HG03520 (cell line): ENCODE results near the gene GZMH.
"Not testable (repeated sequence)": the region's sequence is repeated elsewhere in the genome, so short reads cannot be mapped to it uniquely, and the experiment has no call there.

Experiments used
- ATAC-seq: cut with Tn5 transposase; IDR thresholded peaks from one replicate; pipeline ENCODE4 v1.9.1; 2021; ENCODE audit warnings: mild to moderate bottlenecking, moderate library complexity; ENCODE audit not compliant: unreplicated experiment

GZMH gene

DNA sequence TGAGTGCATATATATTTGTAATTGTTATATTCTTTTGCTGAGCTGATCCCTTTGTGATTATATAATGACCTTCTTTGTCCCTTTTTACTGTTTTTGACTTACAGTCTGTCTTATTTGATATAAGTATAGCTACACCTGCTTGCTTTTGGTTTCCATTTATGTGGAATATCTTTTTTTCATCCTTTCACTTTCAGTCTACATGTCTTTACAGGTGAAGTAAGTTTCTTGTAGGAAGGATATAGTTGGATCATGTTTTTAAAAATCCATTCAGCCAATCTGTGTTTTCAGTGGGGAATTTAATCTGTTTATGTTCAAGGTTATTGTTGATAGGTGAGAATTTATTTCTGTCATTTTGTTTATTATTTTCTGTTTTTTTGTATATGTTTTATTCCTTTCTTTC is 12.1 kb downstream of the GZMH start:
- no peak for ATAC-seq

DNA sequence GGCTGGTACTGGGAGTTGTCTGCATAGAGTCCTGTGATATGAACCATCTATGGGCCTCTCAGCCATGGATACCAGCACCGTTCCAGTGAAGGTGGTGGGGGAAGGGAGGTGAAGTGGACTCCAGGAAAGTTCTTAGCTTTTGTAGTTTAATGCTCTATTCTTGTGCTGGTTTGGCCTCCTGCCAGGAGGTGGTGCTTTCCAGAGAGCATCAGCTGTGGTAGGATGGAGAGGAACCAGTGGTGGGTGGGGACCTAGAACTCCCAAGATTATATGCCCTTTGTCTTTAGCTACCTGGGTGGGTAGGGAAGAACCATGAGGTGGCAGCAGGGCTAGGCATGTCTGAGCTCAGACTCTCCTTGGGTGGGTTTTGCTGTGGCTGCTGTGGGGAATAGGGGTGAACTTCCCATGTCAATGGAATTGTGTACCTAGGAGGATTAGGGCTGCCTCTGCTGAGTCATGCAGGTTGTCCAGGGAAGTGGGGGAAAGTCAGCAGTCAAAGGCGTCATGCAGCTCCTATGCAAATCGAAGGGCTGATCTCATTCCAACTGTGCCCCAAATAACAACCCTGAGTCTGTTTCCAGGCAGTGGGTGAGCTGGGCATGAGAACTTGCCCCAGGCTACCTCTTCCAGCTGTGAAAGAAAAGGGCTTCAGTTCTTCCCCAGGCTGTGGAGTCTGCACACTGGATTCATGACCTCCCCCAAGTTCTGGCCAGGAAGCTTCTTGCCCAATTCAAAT is 14.2 kb downstream of the GZMH start:
- ATAC-seq, result no peak

- ATAC-seq, result not testable (repeated sequence)
These were observed 18.5 kb downstream of the GZMH start for GRCh38 chr14:24591004-24591403.

DNA sequence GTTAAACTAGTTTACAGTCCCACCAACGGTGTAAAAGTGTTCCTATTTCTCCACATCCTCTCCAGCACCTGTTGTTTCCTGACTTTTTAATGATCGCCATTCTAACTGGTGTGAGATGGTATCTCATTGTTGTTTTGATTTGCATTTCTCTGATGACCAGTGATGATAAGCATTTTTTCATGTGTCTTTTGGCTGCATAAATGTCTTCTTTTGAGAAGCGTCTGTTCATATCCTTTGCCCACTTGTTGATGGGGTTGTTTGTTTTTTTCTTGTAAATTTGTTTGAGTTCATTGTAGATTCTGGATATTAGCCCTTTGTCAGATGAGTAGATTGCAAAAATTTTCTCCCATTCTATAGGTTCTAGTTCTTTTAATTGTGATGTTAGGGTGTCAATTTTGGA is 25.1 kb downstream of the GZMH start:
- not testable (repeated sequence) for ATAC-seq

DNA sequence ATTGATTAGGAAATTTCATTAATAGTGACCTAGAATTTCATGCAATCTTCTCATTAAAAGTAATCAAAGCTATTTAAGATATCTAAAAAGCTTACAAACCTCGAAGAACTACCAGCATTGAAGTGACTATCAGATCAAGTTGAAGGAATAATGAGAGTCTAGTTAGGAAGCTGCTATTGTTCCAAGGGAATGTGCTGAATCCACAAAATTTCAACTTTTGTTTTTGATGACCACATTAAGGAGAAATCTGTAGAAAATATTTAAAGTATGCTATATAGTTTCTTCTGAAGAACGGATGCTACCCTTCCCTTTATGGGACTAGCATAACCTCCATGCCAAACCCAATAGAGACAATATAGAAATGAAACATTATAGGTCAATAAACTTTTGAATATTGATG is 30.9 kb downstream of the GZMH start:
- ATAC-seq, result no peak

DNA sequence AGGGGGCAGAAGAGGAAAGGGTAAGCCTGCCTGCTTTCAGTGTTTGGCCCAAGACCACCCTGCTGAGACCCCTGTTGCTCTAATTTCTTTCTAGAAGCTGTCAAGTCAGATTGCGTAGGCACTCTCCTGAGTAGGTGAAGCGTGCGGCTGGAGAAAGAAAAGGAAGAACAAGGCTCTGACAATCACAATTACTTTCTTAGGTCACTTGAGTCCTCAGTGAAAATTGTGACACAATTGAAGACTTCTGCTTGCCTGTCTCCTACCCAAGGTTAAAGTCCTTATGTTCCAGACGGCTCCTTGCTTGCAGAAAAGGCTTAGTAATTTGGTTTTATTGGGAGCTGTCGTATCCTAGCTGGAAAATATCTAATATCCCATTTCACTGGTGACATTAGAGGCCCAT is 32.7 kb downstream of the GZMH start:
- ATAC-seq, result no peak

GRCh38 chr14:24576182-24576581 is 33.3 kb downstream of the GZMH start, which contains the start of gene CTSG:
Gene CTSG, minus strand, starts transcription at chr14:24576250. Its CDS starts 27 bp downstream, at chr14:24576223.
- ATAC-seq, result no peak

DNA sequence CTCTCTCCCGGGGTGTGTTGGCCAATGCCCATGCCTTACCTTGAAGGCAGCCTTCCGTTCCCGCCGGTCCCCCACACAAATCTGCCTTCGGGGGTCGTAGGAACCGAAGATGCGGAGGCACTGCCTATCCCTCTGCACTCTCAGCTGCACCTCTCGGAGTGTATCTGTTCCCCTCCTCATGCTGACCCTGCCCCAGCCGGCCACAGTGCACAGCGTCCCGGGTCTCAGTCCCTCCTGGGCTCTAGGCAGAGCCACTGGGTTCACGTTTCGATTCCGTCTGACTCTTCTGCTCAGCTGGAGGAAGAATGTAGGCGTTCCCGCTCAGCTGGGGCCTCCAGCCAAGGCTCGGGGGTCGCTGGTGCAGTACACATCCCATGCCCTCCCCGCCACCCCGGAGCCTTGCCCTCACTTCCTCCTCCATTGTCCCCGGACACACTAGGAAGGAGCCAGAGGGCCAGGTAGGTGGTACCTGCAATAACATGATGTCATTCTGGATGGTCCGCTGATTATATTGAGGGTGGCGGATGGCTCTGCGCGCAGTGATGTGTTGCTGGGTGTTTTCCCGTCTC is 35.2 kb downstream of the GZMH start:
- no peak for ATAC-seq

DNA sequence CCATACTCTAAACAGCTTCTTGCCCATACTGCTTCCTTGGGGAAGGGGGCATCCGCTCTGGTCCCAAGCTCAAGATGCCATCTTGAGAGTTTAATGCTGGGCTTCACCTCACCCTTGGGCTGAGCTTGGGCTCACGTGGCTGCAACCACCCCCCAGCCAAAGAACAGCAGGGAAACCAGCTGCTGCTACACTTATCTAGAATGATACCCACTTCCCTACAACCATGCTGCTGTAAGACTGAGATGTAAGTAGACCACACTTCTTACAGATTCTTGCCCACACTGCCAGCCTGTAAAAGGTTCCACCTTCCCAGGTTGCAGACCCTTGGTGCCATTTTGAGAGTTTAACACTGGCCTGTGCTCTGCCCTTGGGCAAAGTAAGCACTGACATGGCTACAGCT is 43.2 kb downstream of the GZMH start:
- ATAC-seq, result no peak

DNA sequence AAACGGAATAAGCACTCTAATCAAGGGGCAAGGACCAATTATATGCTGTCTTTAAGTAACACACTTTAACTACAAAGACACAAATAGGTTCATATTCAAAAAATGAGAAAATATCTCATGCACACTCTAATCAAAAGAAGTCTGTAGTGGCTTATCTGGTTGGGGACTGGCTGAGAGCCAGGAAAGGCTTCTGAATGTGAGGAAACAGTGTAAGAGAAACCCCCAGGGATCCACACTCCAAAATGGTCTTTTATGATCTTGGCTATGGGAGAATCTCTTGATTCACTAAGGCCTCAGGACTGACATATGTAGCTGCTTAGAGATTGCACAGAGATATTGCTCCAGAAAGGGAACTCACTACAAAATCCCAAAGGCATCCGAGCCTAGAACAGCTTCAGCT is 43.7 kb downstream of the GZMH start:
- no peak for ATAC-seq

- no peak for ATAC-seq
These were observed 46.0 kb downstream of the GZMH start for GRCh38 chr14:24563505-24563904.

DNA sequence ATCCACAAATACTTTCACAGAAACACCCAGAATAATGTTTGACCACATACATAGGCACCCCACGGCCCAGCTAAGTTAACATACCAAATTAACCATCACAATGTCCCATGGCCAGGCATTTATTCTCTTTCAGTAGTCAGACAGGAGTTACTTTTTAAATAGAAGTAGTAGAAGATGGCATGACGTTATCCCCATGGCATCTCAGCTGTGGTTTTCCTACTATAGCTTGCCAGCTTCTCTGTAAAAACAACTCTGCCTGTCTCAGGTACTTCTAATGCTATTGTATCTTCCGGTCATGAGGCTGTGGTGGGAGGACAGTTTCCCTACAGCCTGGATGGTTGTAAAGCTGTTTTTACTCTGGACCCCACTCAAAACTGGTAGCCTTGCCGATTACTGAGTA is 52.7 kb downstream of the GZMH start:
- ATAC-seq, result no peak
